Panc1 (cell line): ENCODE data around the gene DPH2. TPM values are rescaled to one million over a fixed set of nuclear protein-coding genes. Genes with fewer than 3 reads are reported as not detected.

Source experiments
- ATAC-seq: fragments of 200-7000 bp; cut with Tn5 transposase; 2 replicates; pipeline ENCODE4 v1.9.1; 2020; ENCODE audit warnings: mild to moderate bottlenecking, moderate library complexity
- BruUV-seq: library from RNA; stranded (reverse); fragments of 400-500 nt; replicated peaks from 2 replicates; lab custom pipeline; 2021; lab: Mats Ljungman, UMichigan
- CTCF ChIA-PET: fragments of 300-600 bp; sonication (Branson Sonifier 250); formaldehyde crosslinking; loops from one replicate; lab custom pipeline; 2022; ENCODE audit warnings: antibody characterized with exemption; lab: Charles Lee
- POLR2A ChIA-PET: fragments of 300-600 bp; sonication (Branson Sonifier 250); formaldehyde crosslinking; loops from one replicate; lab custom pipeline; 2022; ENCODE audit warnings: antibody characterized with exemption; lab: Charles Lee
- DNase-seq: peaks from one replicate; pipeline ENCODE4 v3.0.0-alpha.2; 2010; ENCODE audit warnings: low read depth, low spot score
- H3K27ac ChIP-seq: 2 replicates; pipeline ENCODE4 v1.5.1; 2011; ENCODE audit warnings: mild to moderate bottlenecking, low read length, inconsistent platforms
- H3K27me3 ChIP-seq: fragments of 200-500 bp; sonication (Bioruptor generic); 2 replicates; pipeline ENCODE4 v1.6.0; 2014; ENCODE audit warnings: low read length, inconsistent platforms; ENCODE audit not compliant: control insufficient read depth, insufficient read depth
- H3K36me3 ChIP-seq: fragments of 200-500 bp; sonication (Bioruptor generic); 2 replicates; pipeline ENCODE4 v1.5.1; 2014; ENCODE audit warnings: inconsistent platforms, mild to moderate bottlenecking, low read length, moderate library complexity; ENCODE audit not compliant: control insufficient read depth, insufficient read depth
- H3K4me1 ChIP-seq: 2 replicates; pipeline ENCODE4 v1.5.1; 2011; ENCODE audit warnings: inconsistent platforms, mild to moderate bottlenecking, low read length, moderate library complexity; ENCODE audit not compliant: control insufficient read depth, insufficient read depth
- H3K4me3 ChIP-seq, 2 experiments: 2 replicates each; pipeline ENCODE4 v1.5.1; 2011 to 2012; ENCODE audit warnings: low read depth in 2 of 2, low read length in 2 of 2, mild to moderate bottlenecking in 2 of 2, inconsistent platforms in 1 of 2, moderate library complexity in 1 of 2
- H3K9me3 ChIP-seq: fragments of 200-500 bp; sonication (Bioruptor generic); 2 replicates; pipeline ENCODE4 v1.5.1; 2014; ENCODE audit warnings: low read depth, mild to moderate bottlenecking, inconsistent platforms, low read length, moderate library complexity; ENCODE audit not compliant: control insufficient read depth, insufficient read depth
- POLR2AphosphoS5 ChIP-seq: IDR thresholded peaks from 2 replicates; pipeline ENCODE4 v1.6.1; 2012; ENCODE audit warnings: mild to moderate bottlenecking, low read depth, low read length, moderate library complexity
- SIN3A ChIP-seq: IDR thresholded peaks from 2 replicates; pipeline ENCODE4 v1.6.1; 2012; ENCODE audit warnings: low read depth, mild to moderate bottlenecking, low read length, moderate library complexity, borderline replicate concordance; ENCODE audit not compliant: insufficient read depth
- TCF7L2 ChIP-seq: IDR thresholded peaks from 2 replicates; pipeline ENCODE4 v1.6.1; 2011; ENCODE audit warnings: mild to moderate bottlenecking, low read depth, low read length, inconsistent platforms
- in situ Hi-C: cut with HindIII; loops from 2 replicates; pipeline ENCODE4 v1.10.0; 2016; ENCODE audit warnings: low sequenced_read_pairs, low pct_unique_long_range_greater_than_20kb
- intact Hi-C: fragments of 100-400 bp; cut with micrococcal nuclease; formaldehyde crosslinking; loops from one replicate; pipeline ENCODE4 v1.10.0; 2022; ENCODE audit not compliant: unreplicated experiment
- total RNA-seq: library from RNA; stranded (reverse); gene quantifications from one replicate; pipeline ENCODE4 v1.2.1, GENCODE V29; 2021; ENCODE audit not compliant: unreplicated experiment
- TF ChIP-seq, protein P1 (sequence below): fragments of 450-650 bp; IDR thresholded peaks from 2 replicates; pipeline ENCODE4 v1.5.1; 2017; ENCODE audit warnings: mild to moderate bottlenecking
- TF ChIP-seq, protein P2 (sequence below), 2 experiments: IDR thresholded peaks; 2 replicates each; pipeline ENCODE4 v1.6.1; 2011 to 2012; ENCODE audit warnings: low read depth in 2 of 2, control low read depth in 1 of 2, low read length in 1 of 2, mild to moderate bottlenecking in 1 of 2, moderate library complexity in 1 of 2; ENCODE audit not compliant: insufficient read depth in 1 of 2

Gene DPH2
- total RNA-seq, 1 experiment from 2014 or later = 76.0 TPM

DNA sequence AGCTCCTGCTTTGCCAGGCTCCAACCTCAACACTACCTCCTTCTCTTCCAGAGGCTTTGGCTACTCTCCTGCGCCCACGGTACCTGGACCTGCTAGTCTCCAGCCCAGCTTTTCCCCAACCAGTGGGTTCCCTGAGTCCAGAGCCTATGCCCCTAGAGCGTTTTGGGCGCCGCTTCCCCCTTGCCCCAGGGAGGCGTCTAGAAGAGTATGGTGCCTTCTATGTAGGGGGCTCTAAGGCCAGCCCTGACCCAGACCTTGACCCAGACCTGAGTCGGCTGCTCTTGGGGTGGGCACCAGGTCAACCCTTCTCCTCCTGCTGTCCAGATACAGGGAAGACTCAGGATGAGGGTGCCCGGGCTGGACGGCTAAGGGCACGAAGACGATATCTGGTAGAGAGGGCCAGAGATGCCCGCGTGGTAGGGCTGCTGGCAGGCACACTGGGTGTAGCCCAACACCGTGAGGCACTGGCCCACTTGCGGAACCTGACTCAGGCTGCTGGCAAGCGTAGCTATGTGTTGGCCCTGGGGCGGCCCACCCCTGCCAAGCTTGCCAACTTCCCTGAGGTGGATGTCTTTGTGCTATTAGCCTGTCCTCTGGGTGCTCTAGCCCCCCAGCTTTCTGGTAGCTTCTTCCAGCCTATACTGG lies 1.6 kb downstream of the DPH2 start:
- no peak overlapping the region for H3K27ac ChIP-seq
- H3K4me3 ChIP-seq = peak overlapping the region in 1 of 2 experiments; percentile 99; a peak in 1 of 4 replicates
- H3K4me1 ChIP-seq = peaks cover 27% of the 10 kb centered on the region
- no TSS peak for BruUV-seq
- TF ChIP-seq, protein P1, sequence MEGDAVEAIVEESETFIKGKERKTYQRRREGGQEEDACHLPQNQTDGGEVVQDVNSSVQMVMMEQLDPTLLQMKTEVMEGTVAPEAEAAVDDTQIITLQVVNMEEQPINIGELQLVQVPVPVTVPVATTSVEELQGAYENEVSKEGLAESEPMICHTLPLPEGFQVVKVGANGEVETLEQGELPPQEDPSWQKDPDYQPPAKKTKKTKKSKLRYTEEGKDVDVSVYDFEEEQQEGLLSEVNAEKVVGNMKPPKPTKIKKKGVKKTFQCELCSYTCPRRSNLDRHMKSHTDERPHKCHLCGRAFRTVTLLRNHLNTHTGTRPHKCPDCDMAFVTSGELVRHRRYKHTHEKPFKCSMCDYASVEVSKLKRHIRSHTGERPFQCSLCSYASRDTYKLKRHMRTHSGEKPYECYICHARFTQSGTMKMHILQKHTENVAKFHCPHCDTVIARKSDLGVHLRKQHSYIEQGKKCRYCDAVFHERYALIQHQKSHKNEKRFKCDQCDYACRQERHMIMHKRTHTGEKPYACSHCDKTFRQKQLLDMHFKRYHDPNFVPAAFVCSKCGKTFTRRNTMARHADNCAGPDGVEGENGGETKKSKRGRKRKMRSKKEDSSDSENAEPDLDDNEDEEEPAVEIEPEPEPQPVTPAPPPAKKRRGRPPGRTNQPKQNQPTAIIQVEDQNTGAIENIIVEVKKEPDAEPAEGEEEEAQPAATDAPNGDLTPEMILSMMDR = no peak
- TF ChIP-seq SIN3A (no peak), POLR2AphosphoS5 (no peak), TCF7L2 (no peak)
- TF ChIP-seq, protein P2, sequence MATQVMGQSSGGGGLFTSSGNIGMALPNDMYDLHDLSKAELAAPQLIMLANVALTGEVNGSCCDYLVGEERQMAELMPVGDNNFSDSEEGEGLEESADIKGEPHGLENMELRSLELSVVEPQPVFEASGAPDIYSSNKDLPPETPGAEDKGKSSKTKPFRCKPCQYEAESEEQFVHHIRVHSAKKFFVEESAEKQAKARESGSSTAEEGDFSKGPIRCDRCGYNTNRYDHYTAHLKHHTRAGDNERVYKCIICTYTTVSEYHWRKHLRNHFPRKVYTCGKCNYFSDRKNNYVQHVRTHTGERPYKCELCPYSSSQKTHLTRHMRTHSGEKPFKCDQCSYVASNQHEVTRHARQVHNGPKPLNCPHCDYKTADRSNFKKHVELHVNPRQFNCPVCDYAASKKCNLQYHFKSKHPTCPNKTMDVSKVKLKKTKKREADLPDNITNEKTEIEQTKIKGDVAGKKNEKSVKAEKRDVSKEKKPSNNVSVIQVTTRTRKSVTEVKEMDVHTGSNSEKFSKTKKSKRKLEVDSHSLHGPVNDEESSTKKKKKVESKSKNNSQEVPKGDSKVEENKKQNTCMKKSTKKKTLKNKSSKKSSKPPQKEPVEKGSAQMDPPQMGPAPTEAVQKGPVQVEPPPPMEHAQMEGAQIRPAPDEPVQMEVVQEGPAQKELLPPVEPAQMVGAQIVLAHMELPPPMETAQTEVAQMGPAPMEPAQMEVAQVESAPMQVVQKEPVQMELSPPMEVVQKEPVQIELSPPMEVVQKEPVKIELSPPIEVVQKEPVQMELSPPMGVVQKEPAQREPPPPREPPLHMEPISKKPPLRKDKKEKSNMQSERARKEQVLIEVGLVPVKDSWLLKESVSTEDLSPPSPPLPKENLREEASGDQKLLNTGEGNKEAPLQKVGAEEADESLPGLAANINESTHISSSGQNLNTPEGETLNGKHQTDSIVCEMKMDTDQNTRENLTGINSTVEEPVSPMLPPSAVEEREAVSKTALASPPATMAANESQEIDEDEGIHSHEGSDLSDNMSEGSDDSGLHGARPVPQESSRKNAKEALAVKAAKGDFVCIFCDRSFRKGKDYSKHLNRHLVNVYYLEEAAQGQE (IDR thresholded peaks at IDR 0.05; ENCODE audit: insufficient read depth in 1 of 2, low read depth in 2 of 2, low read length in 1 of 2) = no peak
- no peak for DNase-seq
- no peaks in the 10 kb centered on the region for H3K27me3 ChIP-seq
- peaks cover 9% of the 10 kb centered on the region; the same call in 1 of the 2 replicates for H3K36me3 ChIP-seq
- in situ Hi-C loops (no loop called here), intact Hi-C loops (no loop called here)
- no peaks in the 10 kb centered on the region for H3K9me3 ChIP-seq
- ChIA-PET CTCF (no interaction called here), POLR2A (no interaction called here)
- no peak for ATAC-seq

DNA sequence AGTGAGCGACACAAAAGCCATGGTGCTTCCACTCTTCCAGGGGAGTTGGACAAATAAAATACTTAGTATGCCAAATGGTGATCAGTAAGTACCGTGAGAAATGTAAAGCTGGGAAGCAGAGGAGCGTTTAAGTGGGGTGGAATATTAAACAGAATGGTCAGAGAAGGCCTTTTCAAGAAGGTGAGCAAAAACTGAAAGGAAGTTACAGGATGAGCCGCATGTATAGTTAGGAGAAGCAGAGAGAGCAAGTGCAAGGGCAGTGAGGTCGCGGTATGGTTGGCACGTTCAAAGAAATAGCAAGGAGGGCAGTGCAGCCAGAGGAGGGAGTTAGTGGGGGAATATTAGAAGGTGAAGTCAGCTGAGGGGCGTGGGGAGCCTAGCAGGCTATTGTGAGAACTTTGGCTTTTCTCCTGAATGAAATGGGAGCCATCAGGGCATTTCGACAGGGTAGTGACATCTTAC lies 4.2 kb downstream of the DPH2 start:
- no TSS peak for BruUV-seq
- DNase-seq (no peak), ATAC-seq (peak; percentile 0)
- ChIA-PET POLR2A (no interaction called here), CTCF (no interaction called here)
- in situ Hi-C loops = no loop called here
- Histone ChIP-seq H3K9me3 (no peaks in the 10 kb centered on the region), H3K4me3 (peak overlapping the region; percentile 80 to 85), H3K4me1 (peaks cover 43% of the 10 kb centered on the region), H3K36me3 (peaks cover 13% of the 10 kb centered on the region; the same call in 1 of the 2 replicates), H3K27me3 (no peaks in the 10 kb centered on the region), H3K27ac (peak overlapping the region; percentile 88)
- intact Hi-C loops = no loop called here
- TF ChIP-seq, protein P1 = no peak
- no peak for TF ChIP-seq POLR2AphosphoS5
- no peak for TF ChIP-seq SIN3A
- TF ChIP-seq, protein P2 (IDR thresholded peaks at IDR 0.05; ENCODE audit: insufficient read depth in 1 of 2, low read depth in 2 of 2, low read length in 1 of 2) = no peak
- no peak for TF ChIP-seq TCF7L2
